PC-3 (cell line): ENCODE results near the gene NDUFC1. TPM values are rescaled to one million over a fixed set of nuclear protein-coding genes. Genes with fewer than 3 reads are reported as not detected.
A peak's percentile ranks its signal among the peaks of the same experiment; 100 is the strongest.

Experiments used
- ATAC-seq: fragments of 200-7000 bp; cut with Tn5 transposase; 2 replicates; pipeline ENCODE4 v1.9.1; 2020; ENCODE audit warnings: mild to moderate bottlenecking, moderate library complexity
- Bru-seq: library from RNA; stranded (reverse); fragments of 400-500 nt; gene quantifications from one replicate; lab custom pipeline; 2021; lab: Mats Ljungman, UMichigan
- BruChase-seq, 2 experiments: library from RNA; stranded (reverse); fragments of 400-500 nt; gene quantifications; one replicate each; lab custom pipeline; 2021; lab: Mats Ljungman, UMichigan
- BruUV-seq: library from RNA; stranded (reverse); fragments of 400-500 nt; replicated peaks from 2 replicates; lab custom pipeline; 2021; lab: Mats Ljungman, UMichigan
- CTCF ChIA-PET: fragments of 300-600 bp; sonication (Branson Sonifier 250); formaldehyde crosslinking; loops from one replicate; lab custom pipeline; 2022; ENCODE audit warnings: antibody characterized with exemption; lab: Charles Lee
- POLR2A ChIA-PET: fragments of 300-600 bp; sonication (Branson Sonifier 250); formaldehyde crosslinking; loops from one replicate; lab custom pipeline; 2022; ENCODE audit warnings: antibody characterized with exemption; ENCODE audit not compliant: unreplicated experiment; lab: Charles Lee
- DNase-seq: peaks from one replicate; pipeline ENCODE4 v3.0.0-alpha.2; 2015
- H2AFZ ChIP-seq: fragments of 300-600 bp; sonication (generic); 2 replicates; pipeline ENCODE4 v1.6.0; 2016; ENCODE audit warnings: antibody characterized with exemption, low read length
- H3F3A ChIP-seq: fragments of 300-600 bp; sonication (generic); one replicate; pipeline ENCODE4 v1.6.0; 2017; ENCODE audit warnings: antibody characterized with exemption, low read length, control low read depth, mild to moderate bottlenecking; ENCODE audit not compliant: unreplicated experiment
- H3K27ac ChIP-seq: fragments of 300-600 bp; sonication (generic); 2 replicates; pipeline ENCODE4 v1.5.1; 2016; ENCODE audit warnings: mild to moderate bottlenecking, low read length
- H3K27me3 ChIP-seq: fragments of 300-600 bp; sonication (generic); 2 replicates; pipeline ENCODE4 v1.6.1; 2016; ENCODE audit warnings: low read length, mixed read lengths
- H3K36me3 ChIP-seq: fragments of 300-600 bp; sonication (generic); 2 replicates; pipeline ENCODE4 v1.6.1; 2016; ENCODE audit warnings: low read depth, mixed run types, low read length, mixed read lengths
- H3K4me1 ChIP-seq: fragments of 300-600 bp; sonication (generic); 2 replicates; pipeline ENCODE4 v1.5.1; 2016; ENCODE audit warnings: low read length; ENCODE audit not compliant: insufficient read depth
- H3K4me2 ChIP-seq: fragments of 300-600 bp; sonication (generic); 2 replicates; pipeline ENCODE4 v1.6.0; 2016; ENCODE audit warnings: low read length
- H3K4me3 ChIP-seq: fragments of 300-600 bp; sonication (generic); 2 replicates; pipeline ENCODE4 v1.5.1; 2016; ENCODE audit warnings: mild to moderate bottlenecking, low read length, mixed read lengths
- H3K79me2 ChIP-seq: fragments of 300-600 bp; sonication (generic); 2 replicates; pipeline ENCODE4 v1.6.1; 2017; ENCODE audit warnings: low read length, mixed read lengths
- H3K9ac ChIP-seq: fragments of 300-600 bp; sonication (generic); 2 replicates; pipeline ENCODE4 v1.6.0; 2016; ENCODE audit warnings: mild to moderate bottlenecking, low read length
- H3K9me2 ChIP-seq: fragments of 300-600 bp; sonication (generic); replicated peaks from 2 replicates; pipeline ENCODE4 v1.6.1; 2016; ENCODE audit warnings: mixed run types, low read length, mixed read lengths
- H3K9me3 ChIP-seq: fragments of 300-600 bp; sonication (generic); 2 replicates; pipeline ENCODE4 v1.6.1; 2016; ENCODE audit warnings: low read length, mixed read lengths
- H4K20me1 ChIP-seq: fragments of 300-600 bp; sonication (generic); 2 replicates; pipeline ENCODE4 v1.6.1; 2016; ENCODE audit warnings: low read length, mixed read lengths
- EZH2 ChIP-seq: fragments of 300-600 bp; sonication (generic); IDR thresholded peaks from one replicate; pipeline ENCODE4 v1.6.1; 2017; ENCODE audit warnings: antibody characterized with exemption, mild to moderate bottlenecking, low read length; ENCODE audit not compliant: unreplicated experiment
- EZH2phosphoT487 ChIP-seq: fragments of 300-600 bp; sonication (generic); IDR thresholded peaks from 2 replicates; pipeline ENCODE4 v1.6.1; 2018; ENCODE audit warnings: mild to moderate bottlenecking, antibody characterized with exemption, low read length, borderline replicate concordance
- intact Hi-C: fragments of 100-400 bp; cut with micrococcal nuclease; formaldehyde crosslinking; loops from 2 replicates; pipeline ENCODE4 v1.9.0; 2023
- long read RNA-seq: library from polyadenylated mRNA; unstranded; transcript quantifications from one replicate; pipeline ENCODE4 v2.0.0, GENCODE V29; 2021; ENCODE audit not compliant: unreplicated experiment
- total RNA-seq: library from RNA; depleted of rRNA; stranded (reverse); fragments of >200 nt; gene quantifications from 2 replicates; pipeline ENCODE4 v1.2.3, GENCODE V29; 2014; rRNA removed
- TF ChIP-seq, protein P1 (sequence below): fragments of 300-600 bp; sonication (generic); conservative IDR thresholded peaks from 2 replicates; pipeline ENCODE4 v1.5.1; 2017; ENCODE audit warnings: antibody characterized with exemption, low read depth, mild to moderate bottlenecking, low read length

Gene NDUFC1
- total RNA-seq (62.2 and 92.9 TPM in 2 replicates), Bru-seq, nascent RNA (percentile 55 among the genes with signal in this experiment), BruChase-seq, experiment 1, labeled RNA remaining after a 6-hour chase (percentile 62 among the genes with signal in this experiment), BruChase-seq, experiment 2, labeled RNA remaining after a 2-hour chase (percentile 48 among the genes with signal in this experiment)
- long read RNA-seq, partial matches to known transcripts, result 72 of 77 reads
- long read RNA-seq, other reads (novel, unspliced or antisense), result 3 of 77 reads

DNA sequence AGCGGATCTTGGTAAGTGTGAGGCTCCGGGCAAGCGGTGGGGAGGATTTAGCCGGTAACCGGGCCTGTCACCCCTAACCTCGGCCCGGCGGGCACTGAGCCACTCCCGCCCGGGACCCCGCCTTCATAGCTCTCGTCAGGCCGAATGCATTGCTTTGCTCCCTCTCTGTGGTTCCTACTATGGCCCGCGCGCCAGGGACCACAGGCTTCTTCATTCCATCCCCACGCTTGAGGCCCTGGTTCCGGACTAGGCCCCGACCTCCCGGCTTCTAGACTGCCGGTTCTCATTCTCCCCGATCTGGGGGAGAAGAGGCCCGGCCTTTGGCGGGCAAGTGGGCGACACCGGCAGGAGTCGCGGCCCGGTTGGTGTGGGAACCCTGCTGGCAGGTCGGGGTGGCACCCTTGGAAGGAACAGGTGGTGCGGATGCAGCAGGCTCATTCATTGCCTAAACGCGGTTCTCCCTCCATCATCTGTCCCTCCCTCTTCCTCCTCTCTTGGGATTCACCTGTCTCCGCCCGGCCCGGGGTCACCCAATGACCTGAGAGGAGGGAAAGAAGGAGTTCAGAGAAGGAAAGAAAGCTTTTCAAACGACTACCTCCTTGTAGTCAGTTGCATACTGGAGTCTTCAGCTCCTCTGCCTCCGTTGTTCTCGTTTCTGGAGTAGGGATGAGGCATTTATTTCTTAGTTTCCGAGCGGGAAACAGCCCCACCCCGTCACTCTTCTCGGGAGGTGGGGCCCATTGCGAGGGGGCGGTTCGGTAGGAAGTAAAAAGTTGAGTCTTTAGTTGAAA is at the start of gene NDUFC1:
Gene NDUFC1, minus strand, starts transcription at position 657 of the 791 bp plus-strand sequence. CDS start 6,679 bp downstream, outside the sequence.
- intact Hi-C loops, result loop anchor here (1.0 to 5.0 kb wide), 2 partner anchors 65 to 220 kb away; no protein-coding TSS in a partner anchor
- no peaks in the 10 kb centered on the region for H3K9me2 ChIP-seq
- H4K20me1 ChIP-seq, result peaks cover 37% of the 10 kb centered on the region
- peak; percentile 37 for DNase-seq
- H3K9ac ChIP-seq, result peak within 1 kb of the TSS; percentile 97
- peak within 1 kb of the TSS; percentile 94 for H2AFZ ChIP-seq
- H3K27ac ChIP-seq, result peak within 1 kb of the TSS; percentile 74
- H3K9me3 ChIP-seq, result no peaks in the 10 kb centered on the region
- H3K27me3 ChIP-seq, result no peaks in the 10 kb centered on the region
- H3K79me2 ChIP-seq, result peaks cover 73% of the 10 kb centered on the region
- peak; percentile 39 for ATAC-seq
- CTCF ChIA-PET, result no interaction called here
- peaks cover 24% of the 10 kb centered on the region for H3K4me1 ChIP-seq
- TSS peak; percentile 63 for BruUV-seq
- POLR2A ChIA-PET, result interaction anchor here (0.6 kb wide), 2 partner anchors 17 to 30 kb away, joined by 4 to 5 read pairs; no protein-coding TSS in a partner anchor
- H3K4me2 ChIP-seq, result peak within 1 kb of the TSS; percentile 98
- H3K36me3 ChIP-seq, result peaks cover 11% of the 10 kb centered on the region; the same call in 1 of the 2 replicates
- H3F3A ChIP-seq, result peaks cover 4% of the 10 kb centered on the region
- no peak for TF ChIP-seq EZH2phosphoT487
- TF ChIP-seq, protein P1, sequence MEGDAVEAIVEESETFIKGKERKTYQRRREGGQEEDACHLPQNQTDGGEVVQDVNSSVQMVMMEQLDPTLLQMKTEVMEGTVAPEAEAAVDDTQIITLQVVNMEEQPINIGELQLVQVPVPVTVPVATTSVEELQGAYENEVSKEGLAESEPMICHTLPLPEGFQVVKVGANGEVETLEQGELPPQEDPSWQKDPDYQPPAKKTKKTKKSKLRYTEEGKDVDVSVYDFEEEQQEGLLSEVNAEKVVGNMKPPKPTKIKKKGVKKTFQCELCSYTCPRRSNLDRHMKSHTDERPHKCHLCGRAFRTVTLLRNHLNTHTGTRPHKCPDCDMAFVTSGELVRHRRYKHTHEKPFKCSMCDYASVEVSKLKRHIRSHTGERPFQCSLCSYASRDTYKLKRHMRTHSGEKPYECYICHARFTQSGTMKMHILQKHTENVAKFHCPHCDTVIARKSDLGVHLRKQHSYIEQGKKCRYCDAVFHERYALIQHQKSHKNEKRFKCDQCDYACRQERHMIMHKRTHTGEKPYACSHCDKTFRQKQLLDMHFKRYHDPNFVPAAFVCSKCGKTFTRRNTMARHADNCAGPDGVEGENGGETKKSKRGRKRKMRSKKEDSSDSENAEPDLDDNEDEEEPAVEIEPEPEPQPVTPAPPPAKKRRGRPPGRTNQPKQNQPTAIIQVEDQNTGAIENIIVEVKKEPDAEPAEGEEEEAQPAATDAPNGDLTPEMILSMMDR, result no peak
- no peak for TF ChIP-seq EZH2
- H3K4me3 ChIP-seq, result peak within 1 kb of the TSS; percentile 99

DNA sequence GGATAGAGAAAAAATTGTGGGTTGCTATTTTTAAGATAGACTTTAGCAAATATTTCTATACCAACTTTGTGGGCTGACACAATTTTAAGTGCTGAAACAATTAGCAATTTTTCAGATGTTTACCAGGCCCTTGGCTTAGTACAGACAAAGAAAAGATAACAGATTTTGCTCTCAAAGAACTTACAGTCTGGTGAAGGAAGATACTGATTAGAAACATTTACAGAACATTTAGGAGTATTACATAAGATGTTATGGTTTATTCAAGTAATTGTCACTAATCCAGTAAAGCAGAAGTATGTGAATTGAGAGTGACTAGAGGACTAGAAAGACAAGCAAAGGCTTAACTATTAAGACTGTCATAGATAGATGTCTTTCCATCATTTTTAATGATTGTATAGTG is 35.3 kb upstream of the NDUFC1 start:
- POLR2A ChIA-PET, result no interaction called here
- TF ChIP-seq, protein P1, result no peak
- TF ChIP-seq EZH2phosphoT487 (no peak), EZH2 (no peak)
- H3K4me1 ChIP-seq, result no peaks in the 10 kb centered on the region
- BruUV-seq, result TSS peak; percentile 22
- H3K79me2 ChIP-seq, result peaks cover 42% of the 10 kb centered on the region
- H4K20me1 ChIP-seq, result 0 out of 2 replicates have a peak, but pooled peaks cover 3% of the 10 kb centered on the region
- no peaks in the 10 kb centered on the region for H3F3A ChIP-seq
- H3K4me3 ChIP-seq, result no peak overlapping the region
- H3K9me2 ChIP-seq, result no peaks in the 10 kb centered on the region
- no peaks in the 10 kb centered on the region for H3K27me3 ChIP-seq
- intact Hi-C loops, result no loop called here
- CTCF ChIA-PET, result no interaction called here
- H3K9ac ChIP-seq, result no peak overlapping the region
- H2AFZ ChIP-seq, result no peak overlapping the region
- H3K36me3 ChIP-seq, result no peaks in the 10 kb centered on the region; the same call in none of the 2 replicates
- no peak overlapping the region for H3K4me2 ChIP-seq
- DNase-seq, result no peak
- no peak overlapping the region for H3K27ac ChIP-seq
- H3K9me3 ChIP-seq, result no peaks in the 10 kb centered on the region
- no peak for ATAC-seq
